ENCODE measurements around the gene OSBPL10.

GRCh38 chr3:31978553-31978952 lies 2.5 kb downstream of the OSBPL10 start:
- TF ChIP-seq FOXM1 (IDR thresholded peaks at IDR 0.05; ENCODE audit: borderline replicate concordance) (no peak), ELF4 (IDR thresholded peaks at IDR 0.05) (no peak)

Data from HEK293T (cell line).